ENCODE data around the gene SHROOM4. TPM values are rescaled to one million over a fixed set of nuclear protein-coding genes. Genes with fewer than 3 reads are reported as not detected.

The SHROOM4 gene
- total RNA-seq, 4 donors from 2014 or later = 2.3 to 7.1 (median 3.2) TPM

GRCh38 chrX:50762578-50762977 lies 51.4 kb downstream of the SHROOM4 start:
- H3K27ac ChIP-seq = no peak overlapping the region
- no peaks in the 10 kb centered on the region for H3K36me3 ChIP-seq
- H3K9me3 ChIP-seq = no peaks in the 10 kb centered on the region
- no peaks in the 10 kb centered on the region for H3K27me3 ChIP-seq
- H3K4me3 ChIP-seq = no peak overlapping the region
- intact Hi-C loops (cut with DNase I; ENCODE audit: low total_unique reads) (no loop called here), in situ Hi-C loops (cut with MboI; ENCODE audit: low pct_ligation_motif_present in 1 of 4, low pct_unique_long_range_greater_than_20kb in 1 of 4, low sequenced_read_pairs in 3 of 4) (no loop called here)
- 80% methylated on average over 2 of the region's 2 CpGs; no CpG with 5 or more reads in 1 of the 2 donors for WGBS, 2 donors (ENCODE audit: low coverage in 1 of 2)
- DNase-seq = no peak
- TF ChIP-seq POLR2A (IDR thresholded peaks at IDR 0.05) (no peak), POLR2AphosphoS5 (IDR thresholded peaks at IDR 0.05) (no peak), CTCF (IDR thresholded peaks at IDR 0.05) (no peak)
- H3K4me1 ChIP-seq = peaks cover 0 to 4% (median 0%) of the 10 kb centered on the region in 4 donors

- WGBS, 2 donors (ENCODE audit: low coverage in 1 of 2) = 73 to 81% methylated on average over 2 to 3 of the region's 3 CpGs
- Histone ChIP-seq H3K36me3 (no peaks in the 10 kb centered on the region), H3K4me1 (no peaks in the 10 kb centered on the region), H3K27ac (no peak overlapping the region), H3K4me3 (no peak overlapping the region), H3K9me3 (no peaks in the 10 kb centered on the region), H3K27me3 (no peaks in the 10 kb centered on the region)
- no peak for DNase-seq
- intact Hi-C loops (cut with DNase I; ENCODE audit: low total_unique reads) = no loop called here
- in situ Hi-C loops (cut with MboI; ENCODE audit: low pct_ligation_motif_present in 1 of 4, low pct_unique_long_range_greater_than_20kb in 1 of 4, low sequenced_read_pairs in 3 of 4) = no loop called here
- no peak for TF ChIP-seq POLR2A (IDR thresholded peaks at IDR 0.05)
- no peak for TF ChIP-seq EP300 (IDR thresholded peaks at IDR 0.05; ENCODE audit: low read depth)
- TF ChIP-seq CTCF (IDR thresholded peaks at IDR 0.05) = no peak
- TF ChIP-seq POLR2AphosphoS5 (IDR thresholded peaks at IDR 0.05) = no peak
Observed at GRCh38 chrX:50756276-50756675, 57.7 kb downstream of the SHROOM4 start.

- H3K4me3 ChIP-seq = no peak overlapping the region
- no peaks in the 10 kb centered on the region for H3K27me3 ChIP-seq
- intact Hi-C loops (cut with DNase I; ENCODE audit: low total_unique reads) (no loop called here), in situ Hi-C loops (cut with MboI; ENCODE audit: low pct_ligation_motif_present in 1 of 4, low pct_unique_long_range_greater_than_20kb in 1 of 4, low sequenced_read_pairs in 3 of 4) (no loop called here)
- no peaks in the 10 kb centered on the region for H3K9me3 ChIP-seq
- H3K4me1 ChIP-seq = no peaks in the 10 kb centered on the region
- DNase-seq = no peak
- no peaks in the 10 kb centered on the region for H3K36me3 ChIP-seq
- 50% methylated on average over 2 of the region's 2 CpGs; no CpG with 5 or more reads in 1 of the 2 donors for WGBS, 2 donors (ENCODE audit: low coverage in 1 of 2)
- H3K27ac ChIP-seq = no peak overlapping the region
- no peak for TF ChIP-seq CTCF (IDR thresholded peaks at IDR 0.05)
- TF ChIP-seq POLR2A (IDR thresholded peaks at IDR 0.05) = no peak
- no peak for TF ChIP-seq POLR2AphosphoS5 (IDR thresholded peaks at IDR 0.05)
- TF ChIP-seq EP300 (IDR thresholded peaks at IDR 0.05; ENCODE audit: low read depth) = no peak
Observed at GRCh38 chrX:50751091-50751490, 62.9 kb downstream of the SHROOM4 start.

- Histone ChIP-seq H3K27me3 (no peaks in the 10 kb centered on the region), H3K9me3 (no peaks in the 10 kb centered on the region), H3K36me3 (no peaks in the 10 kb centered on the region), H3K27ac (no peak overlapping the region), H3K4me3 (no peak overlapping the region), H3K4me1 (no peaks in the 10 kb centered on the region)
- intact Hi-C loops (cut with DNase I; ENCODE audit: low total_unique reads) (no loop called here), in situ Hi-C loops (cut with MboI; ENCODE audit: low pct_ligation_motif_present in 1 of 4, low pct_unique_long_range_greater_than_20kb in 1 of 4, low sequenced_read_pairs in 3 of 4) (loop anchor here in 3 of 4 donors (10.0 to 25.0 kb wide), 4 partner anchors 147 to 177 kb away; partner anchors contain the start of gene BMP15 (in 1 of the 3))
- TF ChIP-seq POLR2AphosphoS5 (IDR thresholded peaks at IDR 0.05) (no peak), CTCF (IDR thresholded peaks at IDR 0.05) (peak; percentile 51 to 66 (median 56)), POLR2A (IDR thresholded peaks at IDR 0.05) (no peak), EP300 (IDR thresholded peaks at IDR 0.05; ENCODE audit: low read depth) (no peak)
- WGBS, 2 donors (ENCODE audit: low coverage in 1 of 2) = 47% methylated on average over 1 of the region's 1 CpG; no CpG with 5 or more reads in 1 of the 2 donors
- DNase-seq = no peak
Observed at GRCh38 chrX:50747471-50747900, 66.5 kb downstream of the SHROOM4 start.
